ENCODE measurements around the gene ROR2.

The ROR2 gene

GRCh38 chr9:91857291-91858212 is 92.5 kb downstream of the ROR2 start:
- TF ChIP-seq CTCF (IDR thresholded peaks at IDR 0.05) = no peak

- TF ChIP-seq CTCF (IDR thresholded peaks at IDR 0.05) = no peak
These were observed 93.6 kb downstream of the ROR2 start for GRCh38 chr9:91856419-91856818.

- TF ChIP-seq CTCF (IDR thresholded peaks at IDR 0.05) = no peak
These were observed 94.8 kb downstream of the ROR2 start for GRCh38 chr9:91855196-91855595.

- TF ChIP-seq CTCF (IDR thresholded peaks at IDR 0.05) = no peak
These were observed 97.2 kb downstream of the ROR2 start for GRCh38 chr9:91852801-91853347.

GRCh38 chr9:91849694-91850093 is 100.3 kb downstream of the ROR2 start:
- no peak for TF ChIP-seq CTCF (IDR thresholded peaks at IDR 0.05)

GRCh38 chr9:91848146-91848545 is 101.9 kb downstream of the ROR2 start:
- TF ChIP-seq CTCF (IDR thresholded peaks at IDR 0.05) = no peak

GRCh38 chr9:91847581-91848091 is 102.4 kb downstream of the ROR2 start:
- TF ChIP-seq CTCF (IDR thresholded peaks at IDR 0.05) = no peak
